B cell (primary cell): ENCODE measurements around the gene PABPN1. TPM values are rescaled to one million over a fixed set of nuclear protein-coding genes. Genes with fewer than 3 reads are reported as not detected.

Experiments used
- ATAC-seq: fragments of 200-7000 bp; cut with Tn5 transposase; one replicate; pipeline ENCODE4 v1.10.0; 2021; ENCODE audit warnings: low read depth, mild to moderate bottlenecking, moderate number of reproducible peaks, moderate library complexity
- CTCF ChIA-PET: fragments of 350-600 bp; sonication (Branson Sonifier 250); formaldehyde crosslinking; loops from one replicate; lab custom pipeline; 2021; ENCODE audit warnings: antibody characterized with exemption, inconsistent platforms; lab: Charles Lee
- POLR2A ChIA-PET: fragments of 350-600 bp; sonication (Branson Sonifier 250); formaldehyde crosslinking; loops from one replicate; lab custom pipeline; 2021; ENCODE audit warnings: antibody characterized with exemption; lab: Charles Lee
- DNase-seq: peaks from one replicate; pipeline ENCODE4 v3.0.0; 2013
- H2AFZ ChIP-seq: 2 replicates; pipeline ENCODE4 v1.6.1; 2012; ENCODE audit warnings: mild to moderate bottlenecking, low read depth, low read length; ENCODE audit not compliant: insufficient read depth, poor library complexity, severe bottlenecking
- H3K27ac ChIP-seq, 2 donors: 1 replicate in 1 of 2; 2 replicates in 1 of 2; pipeline ENCODE4 v1.5.1; 2012 to 2013; ENCODE audit warnings: low read length in 2 of 2, mild to moderate bottlenecking in 2 of 2, moderate library complexity in 1 of 2
- H3K27me3 ChIP-seq, 4 experiments: fragments of 200-600 bp in 1 of 4; sonication (generic) in 1 of 4; replicated peaks in 1 of 4; 1 replicate in 2 of 4; 2 replicates in 2 of 4; pipeline versions ENCODE4 v1.6.1 to v1.7.0; 2013 to 2016; ENCODE audit warnings: low read length in 3 of 4, mild to moderate bottlenecking in 2 of 4, mixed read lengths in 1 of 4, moderate library complexity in 1 of 4; ENCODE audit not compliant: insufficient read depth in 4 of 4, control insufficient read depth in 3 of 4; ENCODE audit errors: control extremely low read depth in 1 of 4
- H3K36me3 ChIP-seq, 2 experiments: replicated peaks in 1 of 2; 1 replicate in 1 of 2; 2 replicates in 1 of 2; pipeline versions ENCODE4 v1.6.1 to v1.7.1; 2013; ENCODE audit warnings: low read length in 1 of 2; ENCODE audit not compliant: insufficient read depth in 2 of 2, control insufficient read depth in 1 of 2; ENCODE audit errors: control extremely low read depth in 1 of 2, extremely low read depth in 1 of 2
- H3K4me1 ChIP-seq, 2 donors: fragments of 200-600 bp in 1 of 2; sonication (generic) in 1 of 2; 1 replicate in 1 of 2; 2 replicates in 1 of 2; pipeline versions ENCODE4 v1.5.1 to v1.6.1; 2013 to 2017; ENCODE audit warnings: low read length in 2 of 2; ENCODE audit not compliant: control insufficient read depth in 2 of 2, insufficient read depth in 2 of 2
- H3K4me2 ChIP-seq: replicated peaks from 2 replicates; pipeline ENCODE3; 2012; ENCODE audit warnings: mild to moderate bottlenecking, low read depth, low read length; ENCODE audit not compliant: poor library complexity, severe bottlenecking
- H3K4me3 ChIP-seq, 5 experiments: fragments of 200-600 bp in 1 of 5; sonication (generic) in 1 of 5; 1 replicate in 3 of 5; 2 replicates in 2 of 5; pipeline versions ENCODE4 v1.5.1 to v1.7.0; 2011 to 2016; ENCODE audit warnings: low read length in 4 of 5, mild to moderate bottlenecking in 4 of 5, low read depth in 2 of 5, control low read depth in 1 of 5, moderate library complexity in 1 of 5; ENCODE audit not compliant: insufficient read depth in 1 of 5; ENCODE audit errors: control extremely low read depth in 1 of 5, extremely low read depth in 1 of 5
- H3K79me2 ChIP-seq: fragments of 200-600 bp; sonication (generic); one replicate; pipeline ENCODE4 v1.6.0; 2016; ENCODE audit warnings: low read length; ENCODE audit not compliant: control insufficient read depth, insufficient read depth
- H3K9ac ChIP-seq: fragments of 200-600 bp; sonication (generic); 2 replicates; pipeline ENCODE4 v1.6.1; 2017; ENCODE audit warnings: mild to moderate bottlenecking, low read length, moderate library complexity
- H3K9me3 ChIP-seq, 3 donors: one replicate each; pipeline versions ENCODE4 v1.6.1 to v1.7.1; 2013; ENCODE audit warnings: low read length in 2 of 3; ENCODE audit not compliant: control insufficient read depth in 2 of 3, insufficient read depth in 1 of 3; ENCODE audit errors: control extremely low read depth in 1 of 3
- H4K20me1 ChIP-seq: 2 replicates; pipeline ENCODE4 v1.6.0; 2012; ENCODE audit warnings: mild to moderate bottlenecking, low read length; ENCODE audit not compliant: insufficient read depth, control insufficient read depth, poor library complexity, severe bottlenecking
- H3K27ac Mint-ChIP-seq: one replicate; pipeline ENCODE4 v1.8.0; 2021; ENCODE audit warnings: mixed read lengths
- H3K27me3 Mint-ChIP-seq: one replicate; pipeline ENCODE4 v1.8.0; 2021; ENCODE audit warnings: mixed read lengths
- H3K4me1 Mint-ChIP-seq: one replicate; pipeline ENCODE4 v1.8.0; 2021; ENCODE audit warnings: mixed read lengths
- H3K4me3 Mint-ChIP-seq: one replicate; pipeline ENCODE4 v1.8.0; 2021; ENCODE audit warnings: mixed read lengths
- H3K9me3 Mint-ChIP-seq: one replicate; pipeline ENCODE4 v1.8.0; 2022; ENCODE audit warnings: mixed read lengths; ENCODE audit not compliant: insufficient read depth
- CTCF ChIP-seq: fragments of 200-600 bp; IDR thresholded peaks from one replicate; pipeline ENCODE4 v1.8.0; 2022; ENCODE audit warnings: antibody characterized with exemption, mild to moderate bottlenecking
- EZH2 ChIP-seq: IDR thresholded peaks from 2 replicates; pipeline ENCODE4 v1.6.1; 2012; ENCODE audit warnings: borderline replicate concordance, low read depth, mild to moderate bottlenecking, moderate library complexity, low read length; ENCODE audit not compliant: insufficient read depth, poor library complexity, severe bottlenecking
- WGBS: methylation state at CpG from one replicate; pipeline ENCODE4 v1.1.5; 2013; ENCODE audit warnings: missing lambda C conversion rate; ENCODE audit not compliant: insufficient coverage; 5-methylcytosine and 5-hydroxymethylcytosine counted together
- intact Hi-C: fragments of 100-400 bp; cut with micrococcal nuclease; formaldehyde crosslinking; loops from one replicate; pipeline ENCODE4 v1.10.0; 2022
- polyA plus RNA-seq: library from polyadenylated mRNA; depleted of rRNA; stranded (reverse); fragments of >200 nt; gene quantifications from 2 replicates; pipeline ENCODE4 v1.2.3, GENCODE V29; 2012
- total RNA-seq, 2 donors: library from RNA; stranded (reverse); fragments of 120-200 nt in 1 of 2; gene quantifications; 1 replicate in 1 of 2; 2 replicates in 1 of 2; pipeline versions ENCODE4 v1.2.3 to v1.2.4, GENCODE V29; 2013 to 2022

The PABPN1 gene
- total and polyA plus RNA-seq, 2 donors (not counting 1 experiment from before 2014, with no cell fraction given): 283 to 293 TPM

- peaks cover 33% of the 10 kb centered on the region for H3K4me1 Mint-ChIP-seq
- WGBS: under 1% methylated on average over 36 of the region's 64 CpGs
- TF ChIP-seq CTCF (no peak), EZH2 (no peak)
- Histone ChIP-seq H2AFZ (peak overlapping the region; percentile 79), H4K20me1 (peaks cover 13% of the 10 kb centered on the region), H3K9ac (peak overlapping the region; percentile 80), H3K4me2 (peak overlapping the region; percentile 92), H3K27ac (peak overlapping the region; percentile 79 to 90), H3K79me2 (peaks cover 15% of the 10 kb centered on the region), H3K9me3 (no peaks in the 10 kb centered on the region), H3K4me3 (peak overlapping the region; percentile 32 to 89 (median 73)), H3K4me1 (peaks cover 21 to 24% of the 10 kb centered on the region in 2 donors), H3K36me3 (peaks cover 7 to 32% of the 10 kb centered on the region in 2 experiments), H3K27me3 (no peaks in the 10 kb centered on the region)
- peak overlapping the region; percentile 93 for H3K4me3 Mint-ChIP-seq
- DNase-seq (peak; percentile 57), ATAC-seq (no peak)
- ChIA-PET CTCF (interaction anchor here (0.5 to 6.7 kb wide), 19 partner anchors 15 to 1834 kb away, joined by 3 to 56 read pairs (median 6); partner anchors contain the start of genes ACIN1, BCL2L2, C14orf119 and CDH24), POLR2A (interaction anchor here (0.6 to 4.4 kb wide), 15 partner anchors 8 to 438 kb away, joined by 3 to 84 read pairs (median 4); partner anchors contain the start of genes ACIN1, AP1G2, BCL2L2 and C14orf119)
- peak overlapping the region; percentile 90 for H3K27ac Mint-ChIP-seq
- H3K9me3 Mint-ChIP-seq: no peaks in the 10 kb centered on the region
- intact Hi-C loops: loop anchor here (1.0 to 2.0 kb wide), 9 partner anchors 16 to 1121 kb away; partner anchors contain the start of genes ACIN1, BCL2L2, C14orf119 and HOMEZ
- H3K27me3 Mint-ChIP-seq: no peaks in the 10 kb centered on the region
Measured at GRCh38 chr14:23321572-23322547, 603 bp downstream of the PABPN1 start.
